MCF 10A (cell line): ENCODE results near the gene ADSS1. TPM values are rescaled to one million over a fixed set of nuclear protein-coding genes. Genes with fewer than 3 reads are reported as not detected.
"Not testable (repeated sequence)": the region's sequence is repeated elsewhere in the genome, so short reads cannot be mapped to it uniquely, and the experiment has no call there.

Experiments
- BruUV-seq: library from RNA; stranded (reverse); fragments of 400-500 nt; replicated peaks from 2 replicates; lab custom pipeline; 2021; lab: Mats Ljungman, UMichigan
- CTCF ChIA-PET: fragments of 300-600 bp; sonication (Branson Sonifier 250); formaldehyde crosslinking; extraction: SDS; loops from one replicate; lab custom pipeline; 2021; ENCODE audit warnings: antibody characterized with exemption, inconsistent platforms; lab: Yijun Ruan, JAX
- POLR2A ChIA-PET: fragments of 300-600, 350-650 bp; sonication (Branson Sonifier 250); formaldehyde crosslinking; extraction: SDS; loops from one replicate; lab custom pipeline; 2020; ENCODE audit warnings: antibody characterized with exemption, inconsistent platforms; lab: Yijun Ruan, JAX
- DNase-seq: peaks from one replicate; pipeline ENCODE4 v3.0.0-alpha.2; 2018; ENCODE audit not compliant: unreplicated experiment
- H3K27ac Mint-ChIP-seq: one replicate; pipeline ENCODE4 v1.8.0; 2022; ENCODE audit warnings: mild to moderate bottlenecking, low read depth, mixed read lengths; ENCODE audit not compliant: unreplicated experiment
- H3K27me3 Mint-ChIP-seq: one replicate; pipeline ENCODE4 v1.8.0; 2022; ENCODE audit warnings: mixed read lengths; ENCODE audit not compliant: insufficient read depth, unreplicated experiment
- H3K36me3 Mint-ChIP-seq: one replicate; pipeline ENCODE4 v1.8.0; 2022; ENCODE audit warnings: mild to moderate bottlenecking, moderate library complexity, mixed read lengths; ENCODE audit not compliant: insufficient read depth, unreplicated experiment
- H3K4me1 Mint-ChIP-seq: one replicate; pipeline ENCODE4 v1.8.0; 2022; ENCODE audit warnings: mixed read lengths; ENCODE audit not compliant: insufficient read depth, unreplicated experiment
- H3K4me3 Mint-ChIP-seq: one replicate; pipeline ENCODE4 v1.8.0; 2022; ENCODE audit warnings: mild to moderate bottlenecking, moderate library complexity, mixed read lengths; ENCODE audit not compliant: unreplicated experiment
- H3K9me3 Mint-ChIP-seq: one replicate; pipeline ENCODE4 v1.8.0; 2022; ENCODE audit warnings: mixed read lengths; ENCODE audit not compliant: unreplicated experiment
- intact Hi-C: fragments of 100-400 bp; cut with micrococcal nuclease; formaldehyde crosslinking; loops from 2 replicates; pipeline ENCODE4 v1.14.1; 2022
- total RNA-seq: library from RNA; stranded (reverse); gene quantifications from 2 replicates; pipeline ENCODE4 v1.2.3, GENCODE V29; 2022
- TF ChIP-seq, protein P1 (sequence below): fragments of 200-600 bp; IDR thresholded peaks from one replicate; pipeline ENCODE4 v1.8.0; 2022; ENCODE audit warnings: antibody characterized with exemption, mild to moderate bottlenecking; ENCODE audit not compliant: unreplicated experiment

Gene ADSS1
- total RNA-seq, 1 experiment from 2014 or later, result 2.9 TPM

GRCh38 chr14:104750056-104750752 lies 26.2 kb downstream of the ADSS1 start:
- H3K27ac Mint-ChIP-seq, result no peak overlapping the region
- no peak overlapping the region for H3K4me3 Mint-ChIP-seq
- H3K4me1 Mint-ChIP-seq, result peaks cover 35% of the 10 kb centered on the region
- H3K27me3 Mint-ChIP-seq, result no peaks in the 10 kb centered on the region
- H3K9me3 Mint-ChIP-seq, result no peaks in the 10 kb centered on the region
- ChIA-PET CTCF (interaction anchor here (0.6 to 6.9 kb wide), 9 partner anchors 11 to 77 kb away, joined by 3 to 85 read pairs (median 5); partner anchors contain the start of gene ADSS1), POLR2A (interaction anchor here (0.9 to 5.5 kb wide), 7 partner anchors 13 to 550 kb away, joined by 3 to 35 read pairs (median 4); partner anchors contain the start of genes ADSS1, AKT1 and BRF1)
- TF ChIP-seq, protein P1, sequence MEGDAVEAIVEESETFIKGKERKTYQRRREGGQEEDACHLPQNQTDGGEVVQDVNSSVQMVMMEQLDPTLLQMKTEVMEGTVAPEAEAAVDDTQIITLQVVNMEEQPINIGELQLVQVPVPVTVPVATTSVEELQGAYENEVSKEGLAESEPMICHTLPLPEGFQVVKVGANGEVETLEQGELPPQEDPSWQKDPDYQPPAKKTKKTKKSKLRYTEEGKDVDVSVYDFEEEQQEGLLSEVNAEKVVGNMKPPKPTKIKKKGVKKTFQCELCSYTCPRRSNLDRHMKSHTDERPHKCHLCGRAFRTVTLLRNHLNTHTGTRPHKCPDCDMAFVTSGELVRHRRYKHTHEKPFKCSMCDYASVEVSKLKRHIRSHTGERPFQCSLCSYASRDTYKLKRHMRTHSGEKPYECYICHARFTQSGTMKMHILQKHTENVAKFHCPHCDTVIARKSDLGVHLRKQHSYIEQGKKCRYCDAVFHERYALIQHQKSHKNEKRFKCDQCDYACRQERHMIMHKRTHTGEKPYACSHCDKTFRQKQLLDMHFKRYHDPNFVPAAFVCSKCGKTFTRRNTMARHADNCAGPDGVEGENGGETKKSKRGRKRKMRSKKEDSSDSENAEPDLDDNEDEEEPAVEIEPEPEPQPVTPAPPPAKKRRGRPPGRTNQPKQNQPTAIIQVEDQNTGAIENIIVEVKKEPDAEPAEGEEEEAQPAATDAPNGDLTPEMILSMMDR, result no peak
- DNase-seq, result no peak
- intact Hi-C loops, result no loop called here
- no peaks in the 10 kb centered on the region for H3K36me3 Mint-ChIP-seq
- no TSS peak for BruUV-seq

DNA sequence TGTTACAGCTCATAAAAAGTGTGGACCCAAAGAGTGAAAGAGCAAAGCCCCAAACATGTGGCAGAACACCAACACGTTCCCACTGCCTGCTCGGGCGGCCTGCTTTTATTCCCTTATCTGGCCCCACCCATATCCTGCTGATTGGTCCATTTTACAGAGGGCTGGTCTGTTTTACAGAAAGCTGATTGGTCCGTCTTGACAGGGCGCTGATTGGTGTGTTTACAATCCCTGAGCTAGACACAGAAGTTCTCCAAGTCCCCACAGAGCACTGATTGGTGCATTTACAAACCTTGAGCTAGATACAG lies 26.7 kb downstream of the ADSS1 start:
- H3K4me1 Mint-ChIP-seq, result peaks cover 35% of the 10 kb centered on the region
- H3K27ac Mint-ChIP-seq, result not testable (repeated sequence)
- POLR2A ChIA-PET, result interaction anchor here (0.9 to 5.5 kb wide), 6 partner anchors 14 to 550 kb away, joined by 3 to 35 read pairs (median 4); partner anchors contain the start of genes ADSS1, AKT1 and BRF1

GRCh38 chr14:104751539-104752422 lies 27.8 kb downstream of the ADSS1 start:
- Mint-ChIP-seq H3K9me3 (no peaks in the 10 kb centered on the region), H3K27ac (peak overlapping the region; percentile 92), H3K36me3 (peaks cover 9% of the 10 kb centered on the region), H3K27me3 (no peaks in the 10 kb centered on the region), H3K4me1 (peaks cover 31% of the 10 kb centered on the region), H3K4me3 (peak overlapping the region; percentile 92)
- no TSS peak for BruUV-seq
- ChIA-PET POLR2A (interaction anchor here (0.6 to 3.4 kb wide), 17 partner anchors 13 to 217 kb away, joined by 3 to 19 read pairs (median 4); partner anchors contain the start of genes ADSS1 and AKT1), CTCF (interaction anchor here (0.6 to 6.9 kb wide), 5 partner anchors 16 to 107 kb away, joined by 4 to 85 read pairs (median 5); partner anchors contain the start of gene ADSS1)
- TF ChIP-seq, protein P1, result no peak
- intact Hi-C loops, result loop anchor here (2.0 kb wide), 1 partner anchor 19 kb away; no protein-coding TSS in a partner anchor
- no peak for DNase-seq

More for the DNA sequence above, 26.7 kb downstream of the ADSS1 start:
- H3K9me3 Mint-ChIP-seq, DNase-seq, BruUV-seq, intact Hi-C loops, H3K27me3 Mint-ChIP-seq, H3K4me3 Mint-ChIP-seq, H3K36me3 Mint-ChIP-seq: not testable (repeated sequence)
- CTCF ChIA-PET, result interaction anchor here (0.6 to 6.9 kb wide), 6 partner anchors 11 to 76 kb away, joined by 3 to 85 read pairs (median 6); partner anchors contain the start of gene ADSS1

GRCh38 chr14:104752423-104752734 lies 28.4 kb downstream of the ADSS1 start:
- Mint-ChIP-seq H3K4me3 (peak overlapping the region; percentile 92), H3K36me3 (peaks cover 14% of the 10 kb centered on the region), H3K4me1 (peaks cover 28% of the 10 kb centered on the region), H3K27ac (peak overlapping the region; percentile 92), H3K27me3 (no peaks in the 10 kb centered on the region), H3K9me3 (no peaks in the 10 kb centered on the region)
- intact Hi-C loops, result loop anchor here (2.0 kb wide), 1 partner anchor 20 kb away; no protein-coding TSS in a partner anchor
- no peak for DNase-seq
- CTCF ChIA-PET, result interaction anchor here (0.6 to 6.9 kb wide), 5 partner anchors 16 to 529 kb away, joined by 3 to 85 read pairs (median 4); partner anchors contain the start of gene ADSS1
- TF ChIP-seq, protein P1, result no peak
- POLR2A ChIA-PET, result interaction anchor here (0.6 to 2.4 kb wide), 20 partner anchors 11 to 416 kb away, joined by 3 to 13 read pairs (median 4); partner anchors contain the start of genes ADSS1 and JAG2
- no TSS peak for BruUV-seq
